HepG2 (cell line): ENCODE measurements around the gene ZFP36L2. TPM values are rescaled to one million over a fixed set of nuclear protein-coding genes. Genes with fewer than 3 reads are reported as not detected.

Experiments used
- BORCS8-MEF2B ChIP-seq: sonication (generic); formaldehyde crosslinking; IDR thresholded peaks from 2 replicates; pipeline ENCODE4 v1.8.0; 2022; ENCODE audit warnings: mild to moderate bottlenecking, missing genetic modification reagents
- HNF4A ChIP-seq: sonication (generic); formaldehyde crosslinking; IDR thresholded peaks from 2 replicates; pipeline ENCODE4 v1.4.0; 2020; ENCODE audit warnings: missing genetic modification reagents
- LCORL ChIP-seq, 2 experiments: fragments of 450-650 bp in 1 of 2; sonication (generic) in 1 of 2; formaldehyde crosslinking in 1 of 2; IDR thresholded peaks; 2 replicates each; pipeline versions ENCODE4 v1.5.0 to v1.6.1; 2017 to 2020; ENCODE audit warnings: antibody characterized with exemption in 1 of 2, missing genetic modification reagents in 1 of 2
- SALL2 ChIP-seq: sonication (generic); formaldehyde crosslinking; IDR thresholded peaks from 2 replicates; pipeline ENCODE4 v1.8.1; 2023; ENCODE audit warnings: mild to moderate bottlenecking, missing genetic modification reagents, inconsistent platforms
- ZNF20 ChIP-seq: sonication (generic); formaldehyde crosslinking; IDR thresholded peaks from 2 replicates; pipeline ENCODE4 v1.4.0; 2020; ENCODE audit warnings: mild to moderate bottlenecking, moderate library complexity, missing genetic modification reagents
- ZNF547 ChIP-seq: sonication (generic); formaldehyde crosslinking; IDR thresholded peaks from 2 replicates; pipeline ENCODE4 v1.5.1; 2020; ENCODE audit warnings: mild to moderate bottlenecking, missing genetic modification reagents
- polyA plus RNA-seq, 8 experiments: library from polyadenylated mRNA; depleted of rRNA in 3 of 8; stranded (reverse) in 7 of 8; unstranded in 1 of 8; fragments of >200 nt; fragmentation: Illumina TruSeq in 4 of 8; extraction: Trizol in 4 of 8; gene quantifications; 2 replicates each; pipeline versions ENCODE4 v1.2.1 to v1.2.3, GENCODE V29; 2011 to 2016; ENCODE audit warnings: low read depth in 4 of 8, missing spikeins in 1 of 8, mixed read lengths in 1 of 8; ENCODE audit not compliant: insufficient read depth in 1 of 8
- total RNA-seq, 5 experiments: library from RNA; depleted of rRNA; stranded (reverse); fragments of >200 nt; fragmentation: Illumina TruSeq; extraction: Trizol; gene quantifications; 2 replicates each; pipeline ENCODE4 v1.2.3, GENCODE V29; 2016; ENCODE audit warnings: low read depth in 1 of 5
- TF ChIP-seq, protein P1 (sequence below): sonication (generic); formaldehyde crosslinking; IDR thresholded peaks from 2 replicates; pipeline ENCODE4 v1.4.0; 2020; ENCODE audit warnings: missing genetic modification reagents
- TF ChIP-seq, protein P2 (sequence below): sonication (generic); formaldehyde crosslinking; IDR thresholded peaks from one replicate; pipeline ENCODE4 v1.5.1; 2020; ENCODE audit warnings: mild to moderate bottlenecking, missing genetic modification reagents; ENCODE audit errors: not compliant biosample characterization
- TF ChIP-seq, protein P3 (sequence below): IDR thresholded peaks from 2 replicates; pipeline ENCODE4 v1.6.1; 2016; ENCODE audit warnings: missing biosample characterization, missing genetic modification reagents, low read depth
- TF ChIP-seq, protein P4 (sequence below): sonication (generic); formaldehyde crosslinking; conservative IDR thresholded peaks from 2 replicates; pipeline ENCODE4 v1.4.0; 2020; ENCODE audit warnings: mild to moderate bottlenecking, missing genetic modification reagents, moderate library complexity

Gene ZFP36L2
- total and polyA plus RNA-seq, 2 of the 13 experiments (the other 11 are each of a cell fraction or from before 2014, with no cell fraction given), result 11.2 to 21.8 TPM

DNA sequence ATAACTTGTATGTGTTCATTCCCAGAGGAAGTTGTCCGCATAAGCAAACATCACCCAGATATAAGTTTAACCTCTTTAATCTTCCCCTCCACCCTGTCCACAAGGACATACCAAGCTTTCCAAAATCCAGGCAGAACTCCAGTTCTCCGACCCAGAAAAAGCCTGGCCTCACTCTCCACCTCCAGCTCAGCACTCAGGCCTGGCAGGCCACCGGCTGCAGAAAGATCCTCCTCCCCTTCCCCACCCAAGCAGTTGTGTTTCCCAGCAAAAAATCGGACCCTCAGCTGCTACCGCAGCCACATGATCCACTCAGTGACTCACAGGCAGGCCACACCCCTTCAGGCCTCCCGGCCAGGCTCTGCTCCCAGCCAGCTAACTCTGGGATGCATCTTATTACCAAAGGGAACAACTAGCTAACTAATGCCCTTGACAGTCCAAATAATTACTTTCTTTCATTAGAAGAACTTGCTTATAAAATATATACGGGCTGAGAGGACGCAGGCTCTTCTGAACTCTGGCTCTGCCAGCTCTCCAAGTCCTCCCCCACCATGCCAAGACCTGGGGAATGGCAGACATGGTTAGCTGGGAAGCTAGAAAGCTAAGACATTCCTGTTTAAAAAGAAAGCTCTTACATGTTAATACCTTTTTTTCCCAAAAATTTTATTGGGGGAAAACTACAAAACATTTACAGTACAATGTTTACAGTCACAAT, 4.5 kb downstream of the ZFP36L2 start (continued):
- TF ChIP-seq, protein P1, sequence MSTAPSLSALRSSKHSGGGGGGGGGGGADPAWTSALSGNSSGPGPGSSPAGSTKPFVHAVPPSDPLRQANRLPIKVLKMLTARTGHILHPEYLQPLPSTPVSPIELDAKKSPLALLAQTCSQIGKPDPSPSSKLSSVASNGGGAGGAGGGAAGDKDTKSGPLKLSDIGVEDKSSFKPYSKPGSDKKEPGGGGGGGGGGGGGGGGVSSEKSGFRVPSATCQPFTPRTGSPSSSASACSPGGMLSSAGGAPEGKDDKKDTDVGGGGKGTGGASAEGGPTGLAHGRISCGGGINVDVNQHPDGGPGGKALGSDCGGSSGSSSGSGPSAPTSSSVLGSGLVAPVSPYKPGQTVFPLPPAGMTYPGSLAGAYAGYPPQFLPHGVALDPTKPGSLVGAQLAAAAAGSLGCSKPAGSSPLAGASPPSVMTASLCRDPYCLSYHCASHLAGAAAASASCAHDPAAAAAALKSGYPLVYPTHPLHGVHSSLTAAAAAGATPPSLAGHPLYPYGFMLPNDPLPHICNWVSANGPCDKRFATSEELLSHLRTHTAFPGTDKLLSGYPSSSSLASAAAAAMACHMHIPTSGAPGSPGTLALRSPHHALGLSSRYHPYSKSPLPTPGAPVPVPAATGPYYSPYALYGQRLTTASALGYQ (CRISPR knock-in tag), result 0 out of 2 replicates have a peak, but pooled peaks have one; percentile 63
- TF ChIP-seq, protein P2, sequence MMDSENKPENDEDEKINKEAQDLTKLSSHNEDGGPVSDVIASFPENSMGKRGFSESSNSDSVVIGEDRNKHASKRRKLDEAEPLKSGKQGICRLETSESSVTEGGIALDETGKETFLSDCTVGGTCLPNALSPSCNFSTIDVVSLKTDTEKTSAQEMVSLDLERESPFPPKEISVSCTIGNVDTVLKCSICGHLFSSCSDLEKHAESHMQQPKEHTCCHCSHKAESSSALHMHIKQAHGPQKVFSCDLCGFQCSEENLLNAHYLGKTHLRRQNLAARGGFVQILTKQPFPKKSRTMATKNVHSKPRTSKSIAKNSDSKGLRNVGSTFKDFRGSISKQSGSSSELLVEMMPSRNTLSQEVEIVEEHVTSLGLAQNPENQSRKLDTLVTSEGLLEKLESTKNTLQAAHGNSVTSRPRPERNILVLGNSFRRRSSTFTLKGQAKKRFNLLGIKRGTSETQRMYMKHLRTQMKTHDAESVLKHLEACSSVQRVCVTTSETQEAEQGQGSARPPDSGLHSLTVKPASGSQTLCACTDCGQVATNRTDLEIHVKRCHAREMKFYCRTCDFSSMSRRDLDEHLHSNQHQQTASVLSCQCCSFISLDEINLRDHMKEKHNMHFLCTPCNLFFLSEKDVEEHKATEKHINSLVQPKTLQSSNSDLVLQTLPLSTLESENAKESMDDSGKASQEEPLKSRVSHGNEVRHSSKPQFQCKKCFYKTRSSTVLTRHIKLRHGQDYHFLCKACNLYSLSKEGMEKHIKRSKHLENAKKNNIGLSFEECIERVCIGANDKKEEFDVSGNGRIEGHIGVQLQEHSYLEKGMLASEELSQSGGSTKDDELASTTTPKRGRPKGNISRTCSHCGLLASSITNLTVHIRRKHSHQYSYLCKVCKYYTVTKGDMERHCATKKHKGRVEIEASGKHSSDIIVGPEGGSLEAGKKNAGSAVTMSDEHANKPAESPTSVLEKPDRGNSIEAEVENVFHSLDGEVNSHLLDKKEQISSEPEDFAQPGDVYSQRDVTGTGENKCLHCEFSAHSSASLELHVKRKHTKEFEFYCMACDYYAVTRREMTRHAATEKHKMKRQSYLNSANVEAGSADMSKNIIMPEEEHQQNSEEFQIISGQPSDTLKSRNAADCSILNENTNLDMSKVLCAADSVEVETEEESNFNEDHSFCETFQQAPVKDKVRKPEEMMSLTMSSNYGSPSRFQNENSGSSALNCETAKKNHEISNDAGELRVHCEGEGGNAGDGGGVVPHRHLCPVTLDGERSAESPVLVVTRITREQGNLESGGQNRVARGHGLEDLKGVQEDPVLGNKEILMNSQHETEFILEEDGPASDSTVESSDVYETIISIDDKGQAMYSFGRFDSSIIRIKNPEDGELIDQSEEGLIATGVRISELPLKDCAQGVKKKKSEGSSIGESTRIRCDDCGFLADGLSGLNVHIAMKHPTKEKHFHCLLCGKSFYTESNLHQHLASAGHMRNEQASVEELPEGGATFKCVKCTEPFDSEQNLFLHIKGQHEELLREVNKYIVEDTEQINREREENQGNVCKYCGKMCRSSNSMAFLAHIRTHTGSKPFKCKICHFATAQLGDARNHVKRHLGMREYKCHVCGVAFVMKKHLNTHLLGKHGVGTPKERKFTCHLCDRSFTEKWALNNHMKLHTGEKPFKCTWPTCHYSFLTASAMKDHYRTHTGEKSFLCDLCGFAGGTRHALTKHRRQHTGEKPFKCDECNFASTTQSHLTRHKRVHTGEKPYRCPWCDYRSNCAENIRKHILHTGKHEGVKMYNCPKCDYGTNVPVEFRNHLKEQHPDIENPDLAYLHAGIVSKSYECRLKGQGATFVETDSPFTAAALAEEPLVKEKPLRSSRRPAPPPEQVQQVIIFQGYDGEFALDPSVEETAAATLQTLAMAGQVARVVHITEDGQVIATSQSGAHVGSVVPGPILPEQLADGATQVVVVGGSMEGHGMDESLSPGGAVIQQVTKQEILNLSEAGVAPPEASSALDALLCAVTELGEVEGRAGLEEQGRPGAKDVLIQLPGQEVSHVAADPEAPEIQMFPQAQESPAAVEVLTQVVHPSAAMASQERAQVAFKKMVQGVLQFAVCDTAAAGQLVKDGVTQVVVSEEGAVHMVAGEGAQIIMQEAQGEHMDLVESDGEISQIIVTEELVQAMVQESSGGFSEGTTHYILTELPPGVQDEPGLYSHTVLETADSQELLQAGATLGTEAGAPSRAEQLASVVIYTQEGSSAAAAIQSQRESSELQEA, result no peak
- TF ChIP-seq HNF4A (CRISPR knock-in tag) (no peak), ZNF547 (peak; percentile 86), SALL2 (CRISPR knock-in tag) (peak; percentile 87; the same call in 1 of the 2 replicates), ZNF20 (CRISPR knock-in tag) (no peak), BORCS8-MEF2B (CRISPR knock-in tag) (no peak; the same call in 1 of the 2 replicates), LCORL (IDR thresholded peaks at IDR 0.05) (no peak), LCORL (CRISPR knock-in tag; IDR thresholded peaks at IDR 0.05) (peak; percentile 84; the same call in 1 of the 2 replicates)
- TF ChIP-seq, protein P3, sequence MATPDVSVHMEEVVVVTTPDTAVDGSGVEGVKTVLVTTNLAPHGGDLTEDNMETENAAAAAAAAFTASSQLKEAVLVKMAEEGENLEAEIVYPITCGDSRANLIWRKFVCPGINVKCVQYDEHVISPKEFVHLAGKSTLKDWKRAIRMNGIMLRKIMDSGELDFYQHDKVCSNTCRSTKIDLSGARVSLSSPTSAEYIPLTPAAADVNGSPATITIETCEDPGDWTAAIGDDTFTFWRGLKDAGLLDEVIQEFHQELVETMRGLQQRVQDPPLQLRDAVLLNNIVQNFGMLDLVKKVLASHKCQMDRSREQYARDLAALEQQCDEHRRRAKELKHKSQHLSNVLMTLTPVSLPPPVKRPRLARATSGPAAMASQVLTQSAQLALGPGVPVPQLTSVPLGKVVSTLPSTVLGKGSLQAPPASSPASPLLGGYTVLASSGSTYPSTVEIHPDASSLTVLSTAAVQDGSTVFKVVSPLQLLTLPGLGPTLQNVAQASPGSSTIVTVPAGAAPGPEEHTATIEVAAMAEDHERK (CRISPR knock-in tag), result no peak
- TF ChIP-seq, protein P4, sequence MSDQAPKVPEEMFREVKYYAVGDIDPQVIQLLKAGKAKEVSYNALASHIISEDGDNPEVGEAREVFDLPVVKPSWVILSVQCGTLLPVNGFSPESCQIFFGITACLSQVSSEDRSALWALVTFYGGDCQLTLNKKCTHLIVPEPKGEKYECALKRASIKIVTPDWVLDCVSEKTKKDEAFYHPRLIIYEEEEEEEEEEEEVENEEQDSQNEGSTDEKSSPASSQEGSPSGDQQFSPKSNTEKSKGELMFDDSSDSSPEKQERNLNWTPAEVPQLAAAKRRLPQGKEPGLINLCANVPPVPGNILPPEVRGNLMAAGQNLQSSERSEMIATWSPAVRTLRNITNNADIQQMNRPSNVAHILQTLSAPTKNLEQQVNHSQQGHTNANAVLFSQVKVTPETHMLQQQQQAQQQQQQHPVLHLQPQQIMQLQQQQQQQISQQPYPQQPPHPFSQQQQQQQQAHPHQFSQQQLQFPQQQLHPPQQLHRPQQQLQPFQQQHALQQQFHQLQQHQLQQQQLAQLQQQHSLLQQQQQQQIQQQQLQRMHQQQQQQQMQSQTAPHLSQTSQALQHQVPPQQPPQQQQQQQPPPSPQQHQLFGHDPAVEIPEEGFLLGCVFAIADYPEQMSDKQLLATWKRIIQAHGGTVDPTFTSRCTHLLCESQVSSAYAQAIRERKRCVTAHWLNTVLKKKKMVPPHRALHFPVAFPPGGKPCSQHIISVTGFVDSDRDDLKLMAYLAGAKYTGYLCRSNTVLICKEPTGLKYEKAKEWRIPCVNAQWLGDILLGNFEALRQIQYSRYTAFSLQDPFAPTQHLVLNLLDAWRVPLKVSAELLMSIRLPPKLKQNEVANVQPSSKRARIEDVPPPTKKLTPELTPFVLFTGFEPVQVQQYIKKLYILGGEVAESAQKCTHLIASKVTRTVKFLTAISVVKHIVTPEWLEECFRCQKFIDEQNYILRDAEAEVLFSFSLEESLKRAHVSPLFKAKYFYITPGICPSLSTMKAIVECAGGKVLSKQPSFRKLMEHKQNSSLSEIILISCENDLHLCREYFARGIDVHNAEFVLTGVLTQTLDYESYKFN (CRISPR knock-in tag), result peak; percentile 49
